Ovary (tissue), 3 donors: Measurements from ENCODE around the gene PODXL.

Experiments used
- CTCF ChIP-seq, 3 donors: fragments of 450-650 bp in 2 of 3; fragments of 200-600 bp in 1 of 3; IDR thresholded peaks; one replicate each; pipeline versions ENCODE4 v1.5.1 to v1.8.0; 2016 to 2022; ENCODE audit warnings: antibody characterized with exemption in 3 of 3, mild to moderate bottlenecking in 1 of 3
- POLR2A ChIP-seq: fragments of 450-650 bp; IDR thresholded peaks from one replicate; pipeline ENCODE4 v1.6.1; 2017; ENCODE audit warnings: antibody characterized with exemption, mild to moderate bottlenecking, moderate library complexity
- donor health status: DM: no; HTN: no; CAD: no.

GRCh38 chr7:131530137-131530536 lies 26.3 kb downstream of the PODXL start:
- TF ChIP-seq CTCF (IDR thresholded peaks at IDR 0.05) (no peak), POLR2A (no peak)
